Activated T-helper 1 cell treated with anti-CD3 and anti-CD28 coated beads, Interleukin-12 subunit alpha, Interleukin-12 subunit beta, Interleukin-2, Interleukin-4 antibody, amounts not matched to agents 30 ng/mL and 10 ng/mL and 1 ng/mL, durations not matched to agents 14 hours and 24 hours and 36 hours (primary cell): ENCODE measurements around the gene ATL2. TPM values are rescaled to one million over a fixed set of nuclear protein-coding genes. Genes with fewer than 3 reads are reported as not detected.
A peak's percentile ranks its signal among the peaks of the same experiment; 100 is the strongest.
"Not testable (repeated sequence)": the region's sequence is repeated elsewhere in the genome, so short reads cannot be mapped to it uniquely, and the experiment has no call there.

Experiments used
- DNase-seq: peaks from one replicate; pipeline ENCODE4 v3.0.0; 2021; ENCODE audit warnings: low spot score
- H3K27ac Mint-ChIP-seq: one replicate; pipeline ENCODE4 v1.8.0; 2021; ENCODE audit warnings: mild to moderate bottlenecking, mixed read lengths
- H3K27me3 Mint-ChIP-seq: one replicate; pipeline ENCODE4 v1.8.0; 2022; ENCODE audit warnings: mild to moderate bottlenecking, moderate library complexity, mixed read lengths; ENCODE audit not compliant: insufficient read depth
- H3K36me3 Mint-ChIP-seq: one replicate; pipeline ENCODE4 v1.8.0; 2021; ENCODE audit warnings: low read depth, mixed read lengths
- H3K4me1 Mint-ChIP-seq: one replicate; pipeline ENCODE4 v1.8.0; 2021; ENCODE audit warnings: low read depth, mixed read lengths
- H3K4me3 Mint-ChIP-seq: one replicate; pipeline ENCODE4 v1.8.0; 2021; ENCODE audit warnings: mild to moderate bottlenecking, moderate library complexity, mixed read lengths
- H3K9me3 Mint-ChIP-seq: one replicate; pipeline ENCODE4 v1.8.0; 2021; ENCODE audit warnings: mixed read lengths
- intact Hi-C: fragments of 100-400 bp; cut with micrococcal nuclease; formaldehyde crosslinking; loops from one replicate; pipeline ENCODE4 v1.15.1; 2024
- total RNA-seq: library from RNA; stranded (reverse); gene quantifications from 2 replicates; pipeline ENCODE4 v1.2.3, GENCODE V29; 2022

The ATL2 gene
- total RNA-seq: 62.1 and 72.5 TPM in 2 replicates

GRCh38 chr2:38377050-38377828 lies at the start of gene ATL2:
Gene ATL2, minus strand, starts transcription at chr2:38377273. Its CDS starts 13 bp downstream, at chr2:38377260.
- H3K27ac Mint-ChIP-seq: peak within 1 kb of the TSS; percentile 96
- peak within 1 kb of the TSS; percentile 95 for H3K4me3 Mint-ChIP-seq
- peaks cover 55% of the 10 kb centered on the region for H3K4me1 Mint-ChIP-seq
- peak; percentile 92 for DNase-seq
- H3K9me3 Mint-ChIP-seq: no peaks in the 10 kb centered on the region
- peaks cover 14% of the 10 kb centered on the region for H3K27me3 Mint-ChIP-seq
- H3K36me3 Mint-ChIP-seq: peaks cover 11% of the 10 kb centered on the region
- intact Hi-C loops: loop anchor here (1.0 to 10.0 kb wide), 15 partner anchors 11 to 1142 kb away; partner anchors contain the start of genes CEBPZ, CYP1B1, DHX57 and GEMIN6

DNA sequence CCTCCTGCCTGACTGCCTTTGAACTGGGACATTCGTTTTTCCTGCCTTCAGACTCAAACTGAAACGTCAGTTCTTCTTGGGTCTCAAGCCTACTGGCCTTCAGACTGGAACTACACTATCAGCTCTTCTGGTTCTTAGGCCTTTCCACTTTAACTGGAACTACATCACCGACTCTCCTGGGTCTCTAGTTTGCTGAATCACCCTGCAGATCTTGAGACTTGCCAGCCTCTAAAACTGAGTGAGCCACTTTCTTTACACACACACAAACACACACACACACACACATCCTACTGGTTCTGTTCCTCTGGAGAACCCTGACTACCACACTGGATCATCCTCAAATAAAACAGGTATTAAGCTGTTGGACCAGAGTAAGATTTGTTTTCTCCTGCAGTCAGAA lies 46.7 kb upstream of the ATL2 start:
- Mint-ChIP-seq H3K27me3 (peaks cover 7% of the 10 kb centered on the region), H3K27ac (no peak overlapping the region), H3K4me3 (no peak overlapping the region), H3K4me1 (no peaks in the 10 kb centered on the region), H3K9me3 (no peaks in the 10 kb centered on the region), H3K36me3 (no peaks in the 10 kb centered on the region)
- DNase-seq: no peak
- intact Hi-C loops: no loop called here

GRCh38 chr2:38421274-38422056 lies 44.4 kb upstream of the ATL2 start:
- Mint-ChIP-seq H3K4me1 (no peaks in the 10 kb centered on the region), H3K4me3 (no peak overlapping the region), H3K27me3 (peaks cover 10% of the 10 kb centered on the region), H3K27ac (no peak overlapping the region), H3K9me3 (no peaks in the 10 kb centered on the region), H3K36me3 (no peaks in the 10 kb centered on the region)
- intact Hi-C loops: no loop called here
- DNase-seq: no peak

- Mint-ChIP-seq H3K27ac (no peak overlapping the region), H3K36me3 (peaks cover 2% of the 10 kb centered on the region), H3K4me1 (no peaks in the 10 kb centered on the region), H3K27me3 (peaks cover 8% of the 10 kb centered on the region), H3K9me3 (peaks cover 3% of the 10 kb centered on the region), H3K4me3 (no peak overlapping the region)
- DNase-seq: no peak
- intact Hi-C loops: no loop called here
These were observed 42.4 kb upstream of the ATL2 start for GRCh38 chr2:38419499-38419898.

DNA sequence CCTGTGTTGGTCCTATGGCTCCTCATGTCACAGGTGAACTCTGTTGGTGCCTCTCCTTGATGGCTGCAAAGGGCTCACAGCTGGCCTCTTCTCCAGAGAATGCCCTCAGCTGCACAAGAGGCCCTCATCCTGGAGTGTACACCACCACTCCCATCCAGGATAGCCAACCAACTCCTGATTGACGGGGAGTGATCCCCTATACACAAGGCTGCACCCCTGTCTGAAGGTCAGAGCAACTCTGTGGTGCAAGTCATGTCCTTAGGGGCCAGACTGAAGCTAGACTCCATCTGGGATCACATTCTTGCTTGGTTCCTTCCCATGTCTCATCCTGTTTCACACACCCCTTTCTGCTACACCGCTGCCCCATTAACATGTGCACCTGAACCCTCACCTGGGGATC lies 41.7 kb upstream of the ATL2 start:
- H3K9me3 Mint-ChIP-seq: peaks cover 8% of the 10 kb centered on the region
- no peaks in the 10 kb centered on the region for H3K4me1 Mint-ChIP-seq
- no peak overlapping the region for H3K27ac Mint-ChIP-seq
- no peak for DNase-seq
- peaks cover 2% of the 10 kb centered on the region for H3K36me3 Mint-ChIP-seq
- no peak overlapping the region for H3K4me3 Mint-ChIP-seq
- peaks cover 5% of the 10 kb centered on the region for H3K27me3 Mint-ChIP-seq
- intact Hi-C loops: no loop called here

GRCh38 chr2:38417745-38418689 lies 40.9 kb upstream of the ATL2 start:
- DNase-seq: no peak
- Mint-ChIP-seq H3K4me1 (no peaks in the 10 kb centered on the region), H3K4me3 (no peak overlapping the region), H3K36me3 (peaks cover 2% of the 10 kb centered on the region), H3K27me3 (peaks cover 3% of the 10 kb centered on the region), H3K27ac (no peak overlapping the region), H3K9me3 (peaks cover 14% of the 10 kb centered on the region)
- intact Hi-C loops: no loop called here

- DNase-seq: no peak
- peaks cover 26% of the 10 kb centered on the region for H3K9me3 Mint-ChIP-seq
- peaks cover 5% of the 10 kb centered on the region for H3K27me3 Mint-ChIP-seq
- intact Hi-C loops: no loop called here
- H3K27ac Mint-ChIP-seq: no peak overlapping the region
- H3K4me3 Mint-ChIP-seq: no peak overlapping the region
- H3K4me1 Mint-ChIP-seq: no peaks in the 10 kb centered on the region
- H3K36me3 Mint-ChIP-seq: peaks cover 2% of the 10 kb centered on the region
These were observed 39.4 kb upstream of the ATL2 start for GRCh38 chr2:38416296-38417036.

DNA sequence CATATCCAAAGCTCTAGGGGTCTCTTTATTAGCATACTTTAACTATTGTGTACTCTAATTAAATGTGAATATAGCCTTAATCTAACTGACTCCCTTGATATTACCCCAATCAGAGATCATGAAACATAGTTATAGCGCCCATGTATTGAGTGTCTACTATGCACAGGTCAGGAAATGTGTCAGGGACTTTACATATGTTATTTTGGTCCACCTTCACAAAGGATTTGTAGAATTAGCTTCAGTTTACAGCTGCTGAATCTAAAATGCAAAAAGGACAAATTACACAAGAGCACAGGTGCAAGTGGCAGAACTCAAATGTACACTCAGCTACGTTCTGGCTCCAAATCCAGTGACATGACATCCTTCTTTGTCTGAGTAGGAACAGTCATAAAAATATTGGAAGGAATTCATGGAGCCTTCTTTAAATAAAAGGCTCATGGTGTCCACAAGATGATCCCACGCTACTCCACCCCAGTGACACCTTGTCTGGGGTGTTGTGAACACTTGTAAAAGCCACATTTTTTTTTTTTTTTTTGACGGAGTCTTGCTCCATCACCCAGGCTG lies 38.7 kb upstream of the ATL2 start:
- H3K4me1 Mint-ChIP-seq: no peaks in the 10 kb centered on the region
- intact Hi-C loops: no loop called here
- peaks cover 2% of the 10 kb centered on the region for H3K36me3 Mint-ChIP-seq
- no peak overlapping the region for H3K27ac Mint-ChIP-seq
- no peak overlapping the region for H3K4me3 Mint-ChIP-seq
- peaks cover 26% of the 10 kb centered on the region for H3K9me3 Mint-ChIP-seq
- DNase-seq: no peak
- H3K27me3 Mint-ChIP-seq: peaks cover 5% of the 10 kb centered on the region

- peaks cover 2% of the 10 kb centered on the region for H3K36me3 Mint-ChIP-seq
- H3K9me3 Mint-ChIP-seq: peaks cover 26% of the 10 kb centered on the region
- H3K27ac Mint-ChIP-seq: no peak overlapping the region
- intact Hi-C loops: no loop called here
- no peaks in the 10 kb centered on the region for H3K4me1 Mint-ChIP-seq
- H3K4me3 Mint-ChIP-seq: no peak overlapping the region
- DNase-seq: no peak
- H3K27me3 Mint-ChIP-seq: peaks cover 5% of the 10 kb centered on the region
These were observed 38.0 kb upstream of the ATL2 start for GRCh38 chr2:38415023-38415422.

GRCh38 chr2:38412235-38412871 lies 35.3 kb upstream of the ATL2 start:
- H3K27ac Mint-ChIP-seq, intact Hi-C loops, H3K27me3 Mint-ChIP-seq, H3K36me3 Mint-ChIP-seq, DNase-seq, H3K4me1 Mint-ChIP-seq, H3K4me3 Mint-ChIP-seq: not testable (repeated sequence)
- H3K9me3 Mint-ChIP-seq: peaks cover 26% of the 10 kb centered on the region

GRCh38 chr2:38409156-38410102 lies 32.4 kb upstream of the ATL2 start:
- Mint-ChIP-seq H3K27me3 (peaks cover 3% of the 10 kb centered on the region), H3K27ac (no peak overlapping the region), H3K9me3 (peaks cover 22% of the 10 kb centered on the region), H3K4me1 (no peaks in the 10 kb centered on the region), H3K4me3 (no peak overlapping the region), H3K36me3 (no peaks in the 10 kb centered on the region)
- no peak for DNase-seq
- intact Hi-C loops: loop anchor here (10.0 kb wide), 1 partner anchor 865 kb away; no protein-coding TSS in a partner anchor
